OCI-LY1 (cell line): ENCODE results near the gene NID2.

Experiments used
- CTCF ChIP-seq: fragments of 200-600 bp; sonication (generic), shearing (Covaris generic); IDR thresholded peaks from 2 replicates; pipeline ENCODE4 v1.5.1; 2017; ENCODE audit warnings: mild to moderate bottlenecking, antibody characterized with exemption, low read length, moderate library complexity, mixed read lengths
- EZH2 ChIP-seq: fragments of 200-600 bp; sonication (generic), shearing (Covaris generic); IDR thresholded peaks from 2 replicates; pipeline ENCODE4 v1.8.0; 2017; ENCODE audit warnings: borderline replicate concordance, mixed run types, mild to moderate bottlenecking, antibody characterized with exemption, low read length, moderate library complexity, mixed read lengths

GRCh38 chr14:52032204-52032801 lies 36.6 kb downstream of the NID2 start:
- TF ChIP-seq CTCF (no peak), EZH2 (no peak)
